BLaER1 treated with 17β-estradiol and CSF1 and Interleukin-3, amounts not matched to agents 10 nM and 100 nM (cell line): Measurements from ENCODE around the gene NLE1.

ENCODE experiments used
- H3K27ac ChIP-seq, 11 experiments: shearing (Covaris generic); formaldehyde crosslinking; 2 replicates each; pipeline ENCODE4 v1.8.1; 2022
- H3K27me3 ChIP-seq, 11 experiments: shearing (Covaris generic); formaldehyde crosslinking; 2 replicates each; pipeline ENCODE4 v1.8.1; 2022
- H3K36me3 ChIP-seq, 11 experiments: shearing (Covaris generic); formaldehyde crosslinking; 2 replicates each; pipeline ENCODE4 v1.8.1; 2022
- H3K4me1 ChIP-seq, 10 experiments: shearing (Covaris generic); formaldehyde crosslinking; 2 replicates each; pipeline ENCODE4 v1.8.1; 2022
- H3K4me2 ChIP-seq, 11 experiments: shearing (Covaris generic); formaldehyde crosslinking; 2 replicates each; pipeline ENCODE4 v1.8.1; 2022
- H3K4me3 ChIP-seq, 10 experiments: shearing (Covaris generic); formaldehyde crosslinking; 2 replicates each; pipeline ENCODE4 v1.8.1; 2022
- H3K9ac ChIP-seq, 11 experiments: shearing (Covaris generic); formaldehyde crosslinking; 2 replicates each; pipeline ENCODE4 v1.8.1; 2022
- H3K9me3 ChIP-seq, 11 experiments: shearing (Covaris generic); formaldehyde crosslinking; replicated peaks in 1 of 11; 2 replicates each; pipeline ENCODE4 v1.8.1; 2022
- H4K20me1 ChIP-seq, 11 experiments: shearing (Covaris generic); formaldehyde crosslinking; 2 replicates each; pipeline ENCODE4 v1.8.1; 2022
- Cebpa-rat ChIP-seq, 11 experiments: shearing (Covaris generic); IDR thresholded peaks; 2 replicates each; pipeline ENCODE4 v1.8.1; 2022

NLE1 gene

GRCh38 chr17:35087731-35088355, 54.3 kb downstream of the NLE1 start:
- Histone ChIP-seq H3K27me3 (no peaks in the 10 kb centered on the region; a peak in 2 of 22 replicates), H3K4me1 (peaks cover 25 to 63% (median 40%) of the 10 kb centered on the region in 10 experiments), H3K9me3 (no peaks in the 10 kb centered on the region), H3K27ac (peak overlapping the region; percentile 87 to 97 (median 92); a peak in 21 of 22 replicates), H3K4me2 (peak overlapping the region; percentile 78 to 99 (median 90)), H4K20me1 (peaks cover 0 to 18% (median 0%) of the 10 kb centered on the region in 11 experiments; a peak in 7 of 22 replicates), H3K9ac (peak overlapping the region; percentile 91 to 98 (median 94)), H3K4me3 (peak overlapping the region; percentile 84 to 100 (median 96)), H3K36me3 (peaks cover 0 to 14% (median 0%) of the 10 kb centered on the region in 11 experiments; a peak in 2 of 22 replicates)
- TF ChIP-seq Cebpa-rat (IDR thresholded peaks at IDR 0.05) = no peak

- TF ChIP-seq Cebpa-rat (IDR thresholded peaks at IDR 0.05) = no peak
- Histone ChIP-seq H3K4me3 (peak overlapping the region in 8 of 10 experiments; percentile 84 to 100 (median 96); a peak in 12 of 20 replicates), H3K4me2 (peak overlapping the region; percentile 78 to 99 (median 90)), H3K9me3 (no peaks in the 10 kb centered on the region), H3K36me3 (peaks cover 0 to 14% (median 0%) of the 10 kb centered on the region in 11 experiments; a peak in 2 of 22 replicates), H3K27me3 (no peaks in the 10 kb centered on the region; a peak in 2 of 22 replicates), H3K4me1 (peaks cover 25 to 71% (median 45%) of the 10 kb centered on the region in 10 experiments), H3K27ac (peak overlapping the region in 3 of 11 experiments; percentile 89 to 97 (median 92); a peak in 8 of 22 replicates), H4K20me1 (peaks cover 0 to 24% (median 2%) of the 10 kb centered on the region in 11 experiments; a peak in 8 of 22 replicates), H3K9ac (peak overlapping the region in 8 of 11 experiments; percentile 92 to 95 (median 94); a peak in 12 of 22 replicates)
These were observed 55.1 kb downstream of the NLE1 start for GRCh38 chr17:35086931-35087573.

- H3K4me1 ChIP-seq = peaks cover 28 to 80% (median 53%) of the 10 kb centered on the region in 10 experiments
- no peak overlapping the region; a peak in 1 of 22 replicates for H3K27ac ChIP-seq
- H3K4me2 ChIP-seq = peak overlapping the region in 7 of 11 experiments; percentile 11 to 95 (median 89); a peak in 13 of 22 replicates
These were observed 55.9 kb downstream of the NLE1 start for GRCh38 chr17:35086164-35086563.

GRCh38 chr17:35084987-35085386, 57.1 kb downstream of the NLE1 start:
- H3K9ac ChIP-seq = no peak overlapping the region
- H3K4me3 ChIP-seq = no peak overlapping the region
- peaks cover 0 to 14% (median 0%) of the 10 kb centered on the region in 11 experiments; a peak in 2 of 22 replicates for H3K36me3 ChIP-seq
- no peaks in the 10 kb centered on the region for H3K9me3 ChIP-seq
- H3K27me3 ChIP-seq = no peaks in the 10 kb centered on the region; a peak in 2 of 22 replicates
- no peak for TF ChIP-seq Cebpa-rat (IDR thresholded peaks at IDR 0.05)
- no peak overlapping the region for H3K27ac ChIP-seq
- peak overlapping the region in 5 of 11 experiments; percentile 1 to 95 (median 90); a peak in 5 of 22 replicates for H3K4me2 ChIP-seq
- H4K20me1 ChIP-seq = peaks cover 0 to 35% (median 5%) of the 10 kb centered on the region in 11 experiments; a peak in 8 of 22 replicates
- peaks cover 35 to 82% (median 54%) of the 10 kb centered on the region in 10 experiments for H3K4me1 ChIP-seq

More at GRCh38 chr17:35086164-35086563, 55.9 kb downstream of the NLE1 start:
- H3K9me3 ChIP-seq = no peaks in the 10 kb centered on the region
- peaks cover 0 to 26% (median 5%) of the 10 kb centered on the region in 11 experiments; a peak in 8 of 22 replicates for H4K20me1 ChIP-seq
- H3K36me3 ChIP-seq = peaks cover 0 to 14% (median 0%) of the 10 kb centered on the region in 11 experiments; a peak in 2 of 22 replicates
- H3K9ac ChIP-seq = no peak overlapping the region
- TF ChIP-seq Cebpa-rat (IDR thresholded peaks at IDR 0.05) = no peak
- no peak overlapping the region; a peak in 1 of 20 replicates for H3K4me3 ChIP-seq
- no peaks in the 10 kb centered on the region; a peak in 2 of 22 replicates for H3K27me3 ChIP-seq

GRCh38 chr17:35083071-35083470, 59.0 kb downstream of the NLE1 start:
- H3K9ac ChIP-seq = no peak overlapping the region
- H3K9me3 ChIP-seq = no peaks in the 10 kb centered on the region
- peaks cover 0 to 40% (median 5%) of the 10 kb centered on the region in 11 experiments; a peak in 9 of 22 replicates for H4K20me1 ChIP-seq
- no peak overlapping the region for H3K27ac ChIP-seq
- H3K4me1 ChIP-seq = peaks cover 24 to 86% (median 55%) of the 10 kb centered on the region in 10 experiments
- peak overlapping the region in 3 of 11 experiments; percentile 66 to 71 (median 70); a peak in 4 of 22 replicates for H3K4me2 ChIP-seq
- no peak for TF ChIP-seq Cebpa-rat (IDR thresholded peaks at IDR 0.05)
- H3K27me3 ChIP-seq = no peaks in the 10 kb centered on the region; a peak in 1 of 22 replicates
- peaks cover 0 to 29% (median 0%) of the 10 kb centered on the region in 11 experiments; a peak in 3 of 22 replicates for H3K36me3 ChIP-seq
- no peak overlapping the region for H3K4me3 ChIP-seq

- no peaks in the 10 kb centered on the region for H3K27me3 ChIP-seq
- peaks cover 14 to 85% (median 47%) of the 10 kb centered on the region in 10 experiments for H3K4me1 ChIP-seq
- no peak overlapping the region for H3K4me3 ChIP-seq
- H3K36me3 ChIP-seq = peaks cover 0 to 29% (median 0%) of the 10 kb centered on the region in 11 experiments; a peak in 3 of 22 replicates
- no peaks in the 10 kb centered on the region for H3K9me3 ChIP-seq
- no peak for TF ChIP-seq Cebpa-rat (IDR thresholded peaks at IDR 0.05)
- peak overlapping the region in 7 of 11 experiments; percentile 7 to 71 (median 51); a peak in 10 of 22 replicates for H3K4me2 ChIP-seq
- H3K9ac ChIP-seq = no peak overlapping the region
- peaks cover 0 to 45% (median 5%) of the 10 kb centered on the region in 11 experiments; a peak in 9 of 22 replicates for H4K20me1 ChIP-seq
- no peak overlapping the region for H3K27ac ChIP-seq
These were observed 59.9 kb downstream of the NLE1 start for GRCh38 chr17:35082073-35082657.

- H3K36me3 ChIP-seq = peaks cover 0 to 29% (median 0%) of the 10 kb centered on the region in 11 experiments; a peak in 3 of 22 replicates
These were observed 60.5 kb downstream of the NLE1 start for GRCh38 chr17:35081638-35082037.

GRCh38 chr17:35080536-35080935, 61.6 kb downstream of the NLE1 start:
- Histone ChIP-seq H3K27me3 (no peaks in the 10 kb centered on the region), H3K4me2 (peak overlapping the region; percentile 29 to 72 (median 48)), H3K36me3 (peaks cover 0 to 29% (median 0%) of the 10 kb centered on the region in 11 experiments; a peak in 3 of 22 replicates), H3K4me3 (no peak overlapping the region), H3K9ac (peak overlapping the region in 3 of 11 experiments; percentile 5 to 53 (median 26); a peak in 3 of 22 replicates), H3K4me1 (peaks cover 11 to 79% (median 42%) of the 10 kb centered on the region in 10 experiments), H3K27ac (peak overlapping the region in 10 of 11 experiments; percentile 3 to 64 (median 44); a peak in 17 of 22 replicates), H3K9me3 (no peaks in the 10 kb centered on the region), H4K20me1 (peaks cover 0 to 46% (median 3%) of the 10 kb centered on the region in 11 experiments; a peak in 10 of 22 replicates)
- TF ChIP-seq Cebpa-rat (IDR thresholded peaks at IDR 0.05) = no peak

More at GRCh38 chr17:35081638-35082037, 60.5 kb downstream of the NLE1 start:
- Histone ChIP-seq H3K9ac (no peak overlapping the region), H3K9me3 (no peaks in the 10 kb centered on the region), H4K20me1 (peaks cover 0 to 47% (median 5%) of the 10 kb centered on the region in 11 experiments; a peak in 9 of 22 replicates), H3K4me1 (peaks cover 11 to 82% (median 42%) of the 10 kb centered on the region in 10 experiments), H3K27me3 (no peaks in the 10 kb centered on the region), H3K4me3 (no peak overlapping the region), H3K27ac (peak overlapping the region in 3 of 11 experiments; percentile 31 to 48 (median 46); a peak in 2 of 22 replicates), H3K4me2 (peak overlapping the region in 5 of 11 experiments; percentile 30 to 71 (median 66); a peak in 8 of 22 replicates)
- TF ChIP-seq Cebpa-rat (IDR thresholded peaks at IDR 0.05) = no peak
